Astrocyte (in vitro differentiated cells and primary cell): ENCODE measurements around the gene TACR3.

Source experiments
- CTCF ChIP-seq: IDR thresholded peaks from 2 replicates; pipeline ENCODE4 v1.5.1; 2011; ENCODE audit warnings: low read depth, mild to moderate bottlenecking, inconsistent platforms, low read length, moderate library complexity; ENCODE audit not compliant: insufficient read depth
- EZH2 ChIP-seq: IDR thresholded peaks from 2 replicates; pipeline ENCODE4 v1.6.1; 2012; ENCODE audit warnings: mild to moderate bottlenecking, low read length, inconsistent platforms; ENCODE audit not compliant: insufficient read depth

GRCh38 chr4:103648541-103648940 lies 71.2 kb downstream of the TACR3 start:
- no peak for TF ChIP-seq CTCF
- TF ChIP-seq EZH2 = no peak
